AG09309 (cell line): ENCODE results near the gene GALNS.

Source experiments
- DNase-seq: peaks from one replicate; pipeline ENCODE4 v3.0.0-alpha.2; 2010; ENCODE audit warnings: low read depth
- H3K4me3 ChIP-seq: 2 replicates; pipeline ENCODE4 v1.5.1; 2011; ENCODE audit warnings: mild to moderate bottlenecking, low read depth, low read length, moderate library complexity; ENCODE audit not compliant: control insufficient read depth
- TF ChIP-seq, protein P1 (sequence below): IDR thresholded peaks from 2 replicates; pipeline ENCODE4 v1.5.1; 2011; ENCODE audit warnings: mild to moderate bottlenecking, low read depth, low read length, inconsistent platforms; ENCODE audit not compliant: insufficient read depth, control insufficient read depth; ENCODE audit errors: missing control alignments

GALNS gene

GRCh38 chr16:88867581-88868246 lies 11.0 kb upstream of the GALNS start:
- no peak overlapping the region for H3K4me3 ChIP-seq
- no peak for DNase-seq
- TF ChIP-seq, protein P1, sequence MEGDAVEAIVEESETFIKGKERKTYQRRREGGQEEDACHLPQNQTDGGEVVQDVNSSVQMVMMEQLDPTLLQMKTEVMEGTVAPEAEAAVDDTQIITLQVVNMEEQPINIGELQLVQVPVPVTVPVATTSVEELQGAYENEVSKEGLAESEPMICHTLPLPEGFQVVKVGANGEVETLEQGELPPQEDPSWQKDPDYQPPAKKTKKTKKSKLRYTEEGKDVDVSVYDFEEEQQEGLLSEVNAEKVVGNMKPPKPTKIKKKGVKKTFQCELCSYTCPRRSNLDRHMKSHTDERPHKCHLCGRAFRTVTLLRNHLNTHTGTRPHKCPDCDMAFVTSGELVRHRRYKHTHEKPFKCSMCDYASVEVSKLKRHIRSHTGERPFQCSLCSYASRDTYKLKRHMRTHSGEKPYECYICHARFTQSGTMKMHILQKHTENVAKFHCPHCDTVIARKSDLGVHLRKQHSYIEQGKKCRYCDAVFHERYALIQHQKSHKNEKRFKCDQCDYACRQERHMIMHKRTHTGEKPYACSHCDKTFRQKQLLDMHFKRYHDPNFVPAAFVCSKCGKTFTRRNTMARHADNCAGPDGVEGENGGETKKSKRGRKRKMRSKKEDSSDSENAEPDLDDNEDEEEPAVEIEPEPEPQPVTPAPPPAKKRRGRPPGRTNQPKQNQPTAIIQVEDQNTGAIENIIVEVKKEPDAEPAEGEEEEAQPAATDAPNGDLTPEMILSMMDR: no peak

DNA sequence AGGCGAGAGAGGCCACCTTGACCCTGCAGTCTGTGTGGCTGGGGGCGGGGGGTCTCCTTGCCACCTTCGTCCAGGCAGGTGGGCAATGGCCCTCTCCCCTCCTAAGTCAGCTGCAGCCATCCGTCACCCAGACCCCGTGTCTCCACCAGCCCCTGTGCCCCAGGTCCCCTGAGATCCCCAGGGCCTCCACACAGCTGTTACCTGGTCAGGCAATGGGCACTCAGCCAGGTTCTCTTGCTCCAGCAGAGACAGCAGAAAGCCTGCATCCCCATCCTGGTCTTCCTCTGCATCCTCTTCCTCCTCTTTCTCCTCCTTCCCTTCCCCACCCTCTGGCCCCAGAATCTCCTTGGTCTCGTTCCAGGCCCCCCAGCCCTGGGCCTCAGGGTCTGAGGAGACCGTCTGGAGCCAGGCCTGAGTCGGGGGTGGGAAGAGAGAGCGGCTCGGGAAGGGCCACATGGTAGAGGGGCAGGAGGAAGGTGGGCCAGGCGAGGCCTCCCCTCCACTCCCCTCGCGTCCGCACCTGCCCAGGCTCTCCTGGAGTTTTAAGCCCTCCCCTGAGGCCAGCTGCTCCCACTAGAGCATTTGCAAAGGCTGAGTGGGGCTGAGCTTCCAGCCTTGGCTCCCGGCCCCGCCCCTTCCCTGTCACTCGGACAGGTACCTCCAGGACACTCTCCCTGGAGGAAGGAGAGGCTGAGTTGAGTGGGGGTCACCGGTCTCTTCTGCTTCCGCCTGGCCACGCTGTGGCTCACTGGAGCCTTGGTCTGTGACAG lies 9.6 kb upstream of the GALNS start, which contains the start of gene PABPN1L:
Gene PABPN1L, minus strand, starts transcription at position 510 of the 770 bp plus-strand sequence. Its CDS starts 54 bp downstream, at position 456.
- no peak within 1 kb of the TSS for H3K4me3 ChIP-seq
- no peak for DNase-seq
- TF ChIP-seq, protein P1: no peak

- TF ChIP-seq, protein P1: no peak
- DNase-seq: no peak
- no peak overlapping the region for H3K4me3 ChIP-seq
Measured at GRCh38 chr16:88865742-88866141, 9.0 kb upstream of the GALNS start.

GRCh38 chr16:88865310-88865709 lies 8.6 kb upstream of the GALNS start:
- TF ChIP-seq, protein P1: no peak
- no peak overlapping the region for H3K4me3 ChIP-seq
- DNase-seq: no peak

DNA sequence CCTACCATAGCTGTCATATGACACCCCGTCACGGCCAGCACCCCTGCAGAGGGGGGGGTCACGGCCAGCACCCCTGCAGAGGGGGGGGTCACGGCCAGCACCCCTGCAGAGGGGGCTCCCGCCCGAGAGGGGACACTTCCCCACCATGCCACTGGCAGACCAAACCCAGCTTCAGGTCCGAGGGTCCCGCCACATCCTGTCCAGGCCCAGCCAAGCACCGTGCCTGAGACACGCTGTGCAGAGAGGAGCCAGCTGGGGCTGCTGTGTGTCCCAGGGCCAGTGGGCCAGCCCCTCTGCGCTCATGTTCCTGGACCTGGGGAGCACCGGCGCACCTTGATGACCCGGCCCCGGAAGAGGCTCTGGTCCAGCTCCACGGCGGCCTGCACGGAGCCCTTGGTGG lies 7.8 kb upstream of the GALNS start:
- TF ChIP-seq, protein P1: no peak
- DNase-seq: no peak
- H3K4me3 ChIP-seq: no peak overlapping the region

DNA sequence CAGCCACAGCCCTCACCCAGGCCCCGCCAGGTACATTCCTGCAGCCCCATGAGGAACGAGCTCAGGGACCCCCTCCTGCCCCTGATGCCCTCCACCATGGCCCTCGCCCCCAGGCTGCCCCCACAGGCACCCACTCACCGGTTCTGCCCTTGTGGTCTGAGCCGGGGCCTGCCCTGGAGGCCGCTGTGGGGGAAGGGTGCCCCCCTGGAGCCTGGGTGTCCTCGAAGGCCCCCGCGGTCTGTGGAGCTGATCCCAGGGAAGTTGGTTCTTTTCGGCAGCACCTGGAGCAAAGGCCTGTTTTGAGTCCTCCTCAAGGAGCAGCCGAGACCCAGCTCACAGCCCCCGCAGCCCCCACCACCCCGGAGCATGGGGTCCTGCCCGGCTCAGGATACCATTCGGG lies 7.4 kb upstream of the GALNS start:
- H3K4me3 ChIP-seq: no peak overlapping the region
- TF ChIP-seq, protein P1: no peak
- DNase-seq: no peak
